Neutrophil (primary cell): ENCODE results near the gene FAM219A.

Experiments
- H3K27ac ChIP-seq: fragments of 200-600 bp; sonication (generic); 2 replicates; pipeline ENCODE4 v1.5.1; 2016; ENCODE audit warnings: mild to moderate bottlenecking, moderate library complexity
- H3K27me3 ChIP-seq: fragments of 200-600 bp; sonication (generic); 2 replicates; pipeline ENCODE4 v1.6.0; 2016; ENCODE audit warnings: mild to moderate bottlenecking
- H3K36me3 ChIP-seq: fragments of 200-600 bp; sonication (generic); 2 replicates; pipeline ENCODE4 v1.5.1; 2017
- H3K4me1 ChIP-seq, 2 experiments: fragments of 200-600 bp in 1 of 2; sonication (generic) in 1 of 2; 1 replicate in 1 of 2; 2 replicates in 1 of 2; pipeline versions ENCODE4 v1.5.1 to v1.6.1; 2013 to 2016; ENCODE audit warnings: low read depth in 1 of 2, low read length in 1 of 2, mild to moderate bottlenecking in 1 of 2, moderate library complexity in 1 of 2; ENCODE audit not compliant: control insufficient read depth in 1 of 2, insufficient read depth in 1 of 2
- H3K4me3 ChIP-seq, 2 experiments: fragments of 200-600 bp in 1 of 2; sonication (generic) in 1 of 2; 1 replicate in 1 of 2; 2 replicates in 1 of 2; pipeline ENCODE4 v1.5.1; 2013 to 2016; ENCODE audit warnings: low read depth in 1 of 2, low read length in 1 of 2, mild to moderate bottlenecking in 1 of 2, moderate library complexity in 1 of 2
- H3K9me3 ChIP-seq: fragments of 200-600 bp; sonication (generic); 2 replicates; pipeline ENCODE4 v1.5.1; 2016
- CTCF ChIP-seq: fragments of 200-600 bp; sonication (generic); IDR thresholded peaks from 2 replicates; pipeline ENCODE4 v1.5.1; 2016; ENCODE audit warnings: antibody characterized with exemption

Gene FAM219A

DNA sequence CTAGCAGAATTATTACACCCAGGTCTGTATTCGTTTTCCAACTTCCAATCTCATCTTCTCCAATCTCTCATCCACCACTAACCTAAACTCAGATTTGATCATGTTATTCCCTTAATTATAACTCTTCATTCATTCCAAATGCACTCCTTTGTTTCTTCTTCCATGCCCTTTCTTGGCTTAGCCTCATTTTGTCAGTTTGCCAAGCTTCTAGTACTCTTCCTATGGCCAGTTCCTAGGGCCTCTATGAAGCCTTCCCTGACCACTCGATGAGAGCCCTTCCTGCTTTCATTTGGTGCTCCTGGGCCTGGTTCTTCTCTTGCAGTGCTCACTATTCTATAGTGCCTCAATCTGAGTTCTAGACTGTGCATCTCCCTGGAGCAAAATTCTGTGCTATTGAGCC lies 5.8 kb downstream of the FAM219A start:
- peaks cover 13 to 20% of the 10 kb centered on the region in 2 experiments for H3K4me1 ChIP-seq
- H3K9me3 ChIP-seq: no peaks in the 10 kb centered on the region
- peaks cover 15% of the 10 kb centered on the region for H3K27me3 ChIP-seq
- H3K4me3 ChIP-seq: no peak overlapping the region
- TF ChIP-seq CTCF: no peak
- no peak overlapping the region for H3K27ac ChIP-seq
- H3K36me3 ChIP-seq: no peaks in the 10 kb centered on the region

DNA sequence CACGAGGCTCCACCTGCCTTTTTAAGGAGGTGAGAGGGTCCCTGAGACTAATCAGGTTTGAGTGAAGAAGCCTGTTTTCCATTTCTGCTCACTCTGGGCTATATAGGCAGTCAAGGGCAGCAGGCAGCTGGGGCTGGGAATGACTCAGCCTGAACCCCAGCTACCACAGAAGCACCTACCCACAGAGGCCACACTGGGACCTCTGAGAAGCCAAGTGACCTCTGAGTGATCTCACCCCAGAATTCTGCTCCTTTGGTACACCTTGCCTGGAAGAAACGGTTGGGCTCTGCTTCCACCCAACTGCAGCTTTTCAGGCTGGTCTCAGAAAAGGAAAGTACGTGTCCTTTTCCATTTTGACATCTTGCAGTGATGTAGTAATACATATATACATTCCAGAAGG lies 6.8 kb downstream of the FAM219A start:
- H3K4me3 ChIP-seq: no peak overlapping the region
- no peaks in the 10 kb centered on the region for H3K9me3 ChIP-seq
- H3K27ac ChIP-seq: no peak overlapping the region
- peaks cover 4% of the 10 kb centered on the region for H3K27me3 ChIP-seq
- no peak for TF ChIP-seq CTCF
- H3K36me3 ChIP-seq: no peaks in the 10 kb centered on the region
- peaks cover 5 to 10% of the 10 kb centered on the region in 2 experiments for H3K4me1 ChIP-seq

- Histone ChIP-seq H3K27ac (no peak overlapping the region), H3K4me1 (peaks cover 3 to 5% of the 10 kb centered on the region in 2 experiments), H3K4me3 (no peak overlapping the region)
These were observed 7.2 kb downstream of the FAM219A start for GRCh38 chr9:34451135-34451534.

GRCh38 chr9:34450644-34451043 lies 7.7 kb downstream of the FAM219A start:
- no peaks in the 10 kb centered on the region for H3K36me3 ChIP-seq
- no peak overlapping the region for H3K27ac ChIP-seq
- no peak overlapping the region for H3K4me3 ChIP-seq
- peaks cover 0 to under 1% of the 10 kb centered on the region in 2 experiments for H3K4me1 ChIP-seq
- H3K27me3 ChIP-seq: no peaks in the 10 kb centered on the region
- no peak for TF ChIP-seq CTCF
- no peaks in the 10 kb centered on the region for H3K9me3 ChIP-seq

More at GRCh38 chr9:34451135-34451534, 7.2 kb downstream of the FAM219A start:
- H3K9me3 ChIP-seq: no peaks in the 10 kb centered on the region
- H3K27me3 ChIP-seq: peaks cover under 1% of the 10 kb centered on the region
- no peak for TF ChIP-seq CTCF
- H3K36me3 ChIP-seq: no peaks in the 10 kb centered on the region

GRCh38 chr9:34446951-34447350 lies 11.4 kb downstream of the FAM219A start:
- H3K36me3 ChIP-seq: no peaks in the 10 kb centered on the region
- no peaks in the 10 kb centered on the region for H3K4me1 ChIP-seq
- H3K9me3 ChIP-seq: no peaks in the 10 kb centered on the region
- H3K27ac ChIP-seq: no peak overlapping the region
- no peak overlapping the region for H3K4me3 ChIP-seq
- H3K27me3 ChIP-seq: no peaks in the 10 kb centered on the region
- TF ChIP-seq CTCF: no peak

DNA sequence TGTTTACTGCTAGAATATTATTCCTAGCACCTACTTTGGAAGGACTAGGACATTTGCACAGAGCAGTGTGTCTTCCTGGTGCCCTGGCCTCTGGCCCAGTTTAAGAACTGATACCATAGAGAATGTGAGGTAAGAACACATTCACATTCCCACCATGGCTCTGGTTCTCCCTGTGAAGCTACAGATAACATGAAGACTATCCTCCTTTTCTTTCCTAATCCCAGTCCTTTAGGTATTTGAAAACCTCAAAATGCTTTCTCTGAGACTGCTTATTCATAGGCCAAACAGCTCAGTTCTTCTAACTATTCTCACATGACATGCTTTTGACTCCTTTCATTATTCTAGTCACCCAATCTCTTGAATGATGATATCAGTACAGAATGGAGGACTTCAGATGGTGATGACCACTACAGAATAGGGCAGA lies 11.9 kb downstream of the FAM219A start:
- H3K9me3 ChIP-seq: no peaks in the 10 kb centered on the region
- H3K4me1 ChIP-seq: no peaks in the 10 kb centered on the region

More for the DNA sequence above, 11.9 kb downstream of the FAM219A start:
- H3K27ac ChIP-seq: no peak overlapping the region
- H3K4me3 ChIP-seq: no peak overlapping the region
- H3K36me3 ChIP-seq: no peaks in the 10 kb centered on the region
- no peaks in the 10 kb centered on the region for H3K27me3 ChIP-seq
- no peak for TF ChIP-seq CTCF
